GM18519 (cell line): ENCODE results near the gene NEURL3.
"Not testable (repeated sequence)": the region's sequence is repeated elsewhere in the genome, so short reads cannot be mapped to it uniquely, and the experiment has no call there.

Experiments used
- ATAC-seq: cut with Tn5 transposase; IDR thresholded peaks from one replicate; pipeline ENCODE4 v1.9.1; 2021; ENCODE audit warnings: mild to moderate bottlenecking, moderate library complexity; ENCODE audit not compliant: unreplicated experiment, low FRiP score

The NEURL3 gene

GRCh38 chr2:96505231-96505889, at the start of gene NEURL3:
NEURL3 (minus strand) TSS chr2:96505357; CDS start chr2:96505286, 71 bp downstream.
- ATAC-seq = no peak

- ATAC-seq = no peak
Measured at GRCh38 chr2:96554293-96555145, 49.4 kb upstream of the NEURL3 start.

GRCh38 chr2:96553957-96554292, 48.8 kb upstream of the NEURL3 start:
- ATAC-seq = not testable (repeated sequence)

- ATAC-seq = no peak
Measured at GRCh38 chr2:96553176-96553956, 48.2 kb upstream of the NEURL3 start.

GRCh38 chr2:96552315-96553175, 47.4 kb upstream of the NEURL3 start:
- ATAC-seq = no peak

GRCh38 chr2:96551605-96552314, 46.6 kb upstream of the NEURL3 start:
- no peak for ATAC-seq

- no peak for ATAC-seq
Measured at GRCh38 chr2:96550787-96551604, 45.8 kb upstream of the NEURL3 start.

- ATAC-seq = no peak
Measured at GRCh38 chr2:96549967-96550786, 45.0 kb upstream of the NEURL3 start.

- no peak for ATAC-seq
Measured at GRCh38 chr2:96549466-96549785, 44.3 kb upstream of the NEURL3 start.

GRCh38 chr2:96548558-96549465, 43.7 kb upstream of the NEURL3 start:
- ATAC-seq = no peak

- no peak for ATAC-seq
Measured at GRCh38 chr2:96547731-96548171, 42.6 kb upstream of the NEURL3 start.

GRCh38 chr2:96547203-96547641, 42.1 kb upstream of the NEURL3 start:
- no peak for ATAC-seq

- ATAC-seq = no peak
Measured at GRCh38 chr2:96546797-96547196, 41.6 kb upstream of the NEURL3 start.

GRCh38 chr2:96546321-96546720, 41.2 kb upstream of the NEURL3 start:
- ATAC-seq = no peak

- ATAC-seq = no peak
Measured at GRCh38 chr2:96542357-96542977, 37.3 kb upstream of the NEURL3 start.

- no peak for ATAC-seq
Measured at GRCh38 chr2:96541398-96542152, 36.4 kb upstream of the NEURL3 start.
